HG03135 (cell line): Measurements from ENCODE around the gene PLCD1.
"Not testable (repeated sequence)": the region's sequence is repeated elsewhere in the genome, so short reads cannot be mapped to it uniquely, and the experiment has no call there.

Experiments used
- ATAC-seq: cut with Tn5 transposase; IDR thresholded peaks from one replicate; pipeline ENCODE4 v1.9.1; 2021; ENCODE audit warnings: mild to moderate bottlenecking, moderate library complexity; ENCODE audit not compliant: unreplicated experiment

Gene PLCD1

DNA sequence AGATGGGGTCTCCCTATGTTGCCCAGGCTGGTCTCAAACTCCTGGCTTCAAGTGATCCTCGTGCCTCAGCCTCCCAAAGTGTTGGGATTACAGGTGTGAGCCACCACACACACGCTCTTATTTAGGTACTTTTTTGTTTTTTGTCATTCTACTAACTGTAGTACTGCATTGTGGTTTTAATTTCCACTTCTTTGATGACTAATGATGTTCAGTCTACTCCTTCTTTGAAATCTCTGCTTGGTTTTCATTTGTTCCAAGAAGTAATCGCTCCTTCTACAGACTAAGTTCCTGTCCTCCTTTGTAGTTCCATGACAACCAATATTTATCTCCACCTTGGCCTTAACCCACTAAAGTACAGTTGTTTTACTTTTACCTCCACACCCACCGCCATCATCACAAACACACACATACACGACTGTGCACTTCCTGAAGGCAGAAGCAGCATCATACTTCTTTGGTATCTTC lies 9.0 kb upstream of the PLCD1 start:
- ATAC-seq = no peak

DNA sequence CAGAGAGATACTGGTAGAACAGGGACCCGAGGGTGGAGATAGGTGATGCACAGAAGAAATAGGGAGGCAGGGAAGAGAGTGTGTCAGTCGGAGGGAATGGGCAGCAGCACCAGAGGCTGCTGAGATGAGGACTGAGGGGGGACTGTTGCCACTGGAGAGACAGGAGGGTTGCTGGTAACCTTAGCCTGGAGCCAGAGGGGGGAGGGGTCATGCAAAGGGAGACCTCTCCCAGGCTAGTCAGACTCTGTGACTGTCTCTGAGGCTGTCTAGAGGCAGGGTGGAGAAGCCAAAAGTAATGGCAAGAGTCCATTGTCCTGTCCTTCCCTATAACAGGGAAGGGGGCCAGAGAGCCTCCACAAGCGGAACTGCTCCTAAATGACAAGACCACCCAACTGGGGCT lies 7.5 kb upstream of the PLCD1 start:
- ATAC-seq = no peak

DNA sequence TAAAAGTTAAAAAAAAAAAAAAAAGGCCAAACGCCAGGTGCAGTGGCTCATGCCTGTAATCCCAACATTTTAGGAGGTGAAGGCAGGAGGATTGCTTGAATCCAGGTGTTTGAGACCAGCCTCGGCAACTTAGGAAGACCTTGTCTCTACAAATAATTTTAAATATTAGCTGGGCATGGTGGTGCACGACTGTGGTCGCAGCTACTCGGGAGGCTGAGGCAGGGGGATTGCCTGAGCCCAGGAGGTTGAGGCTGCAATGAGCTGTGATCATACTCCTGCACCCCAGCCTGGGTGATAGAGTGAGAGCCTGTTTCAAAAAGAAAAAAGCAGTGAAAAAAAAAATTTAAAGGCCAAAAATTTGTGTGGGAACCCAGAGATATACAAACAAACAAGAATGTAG lies 6.8 kb upstream of the PLCD1 start:
- ATAC-seq = no peak

DNA sequence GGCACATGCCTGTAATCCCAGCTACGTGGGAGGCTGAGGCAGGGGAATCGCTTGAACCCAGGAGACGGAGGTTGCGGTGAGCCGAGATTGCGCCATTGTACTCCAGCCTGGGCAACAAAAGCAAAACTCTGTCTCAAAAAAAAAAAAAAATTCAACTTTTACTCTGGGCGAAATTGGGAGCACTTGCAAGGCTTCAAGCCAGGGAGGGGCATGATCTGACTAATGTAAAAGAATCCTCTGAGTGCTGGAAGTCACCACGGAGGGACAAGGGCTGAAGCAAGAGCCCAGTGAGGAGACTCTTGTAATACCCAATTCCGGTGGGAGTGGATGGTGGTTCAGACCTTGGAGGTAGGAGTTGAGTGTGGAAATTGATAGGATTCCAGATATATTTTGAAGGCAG lies 4.9 kb upstream of the PLCD1 start:
- not testable (repeated sequence) for ATAC-seq

DNA sequence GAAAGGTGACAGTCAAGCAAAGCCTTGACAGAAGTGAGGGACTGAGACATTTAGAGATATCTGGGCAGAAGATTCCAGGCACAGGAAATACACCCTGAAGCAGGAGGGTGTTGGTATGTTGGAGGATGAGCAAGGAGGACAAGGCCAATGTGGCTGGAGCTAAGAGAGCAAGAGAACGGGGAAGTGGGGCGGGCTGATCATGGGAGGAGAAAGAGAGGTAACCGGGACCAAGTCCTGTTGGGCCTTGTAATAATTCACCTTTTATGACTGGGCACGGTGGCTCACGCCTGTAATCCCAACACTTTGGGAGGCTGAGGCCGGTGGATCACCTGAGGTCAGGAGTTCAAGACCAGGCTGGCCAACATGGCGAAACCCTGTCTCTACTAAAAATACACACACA lies 4.1 kb upstream of the PLCD1 start:
- ATAC-seq = not testable (repeated sequence)

DNA sequence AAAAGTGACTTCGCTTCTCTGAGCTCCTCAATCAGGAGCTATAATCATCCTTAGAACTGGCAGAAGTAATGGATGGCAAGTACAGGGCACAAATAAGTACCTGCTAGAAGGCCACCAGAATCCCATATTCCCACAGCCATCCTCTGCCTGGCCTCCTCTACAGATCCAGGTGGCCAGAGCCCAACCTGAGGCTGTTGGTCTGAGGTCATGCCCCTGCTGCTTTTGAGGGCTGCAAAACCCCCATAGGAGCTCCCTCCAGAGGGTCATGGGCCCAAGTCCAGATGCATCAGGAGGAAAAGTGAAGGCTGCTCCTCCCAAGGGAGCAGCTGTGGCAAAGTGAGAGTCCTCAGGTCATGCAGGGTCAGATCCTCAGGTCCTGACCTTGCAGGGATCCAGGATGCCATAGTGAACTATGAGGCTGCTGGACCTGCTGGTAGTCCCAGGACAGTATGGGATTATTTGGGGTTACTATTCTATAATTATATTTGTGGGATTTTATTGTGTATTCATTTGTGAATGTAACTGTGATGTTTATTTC lies 3.0 kb upstream of the PLCD1 start:
- no peak for ATAC-seq

DNA sequence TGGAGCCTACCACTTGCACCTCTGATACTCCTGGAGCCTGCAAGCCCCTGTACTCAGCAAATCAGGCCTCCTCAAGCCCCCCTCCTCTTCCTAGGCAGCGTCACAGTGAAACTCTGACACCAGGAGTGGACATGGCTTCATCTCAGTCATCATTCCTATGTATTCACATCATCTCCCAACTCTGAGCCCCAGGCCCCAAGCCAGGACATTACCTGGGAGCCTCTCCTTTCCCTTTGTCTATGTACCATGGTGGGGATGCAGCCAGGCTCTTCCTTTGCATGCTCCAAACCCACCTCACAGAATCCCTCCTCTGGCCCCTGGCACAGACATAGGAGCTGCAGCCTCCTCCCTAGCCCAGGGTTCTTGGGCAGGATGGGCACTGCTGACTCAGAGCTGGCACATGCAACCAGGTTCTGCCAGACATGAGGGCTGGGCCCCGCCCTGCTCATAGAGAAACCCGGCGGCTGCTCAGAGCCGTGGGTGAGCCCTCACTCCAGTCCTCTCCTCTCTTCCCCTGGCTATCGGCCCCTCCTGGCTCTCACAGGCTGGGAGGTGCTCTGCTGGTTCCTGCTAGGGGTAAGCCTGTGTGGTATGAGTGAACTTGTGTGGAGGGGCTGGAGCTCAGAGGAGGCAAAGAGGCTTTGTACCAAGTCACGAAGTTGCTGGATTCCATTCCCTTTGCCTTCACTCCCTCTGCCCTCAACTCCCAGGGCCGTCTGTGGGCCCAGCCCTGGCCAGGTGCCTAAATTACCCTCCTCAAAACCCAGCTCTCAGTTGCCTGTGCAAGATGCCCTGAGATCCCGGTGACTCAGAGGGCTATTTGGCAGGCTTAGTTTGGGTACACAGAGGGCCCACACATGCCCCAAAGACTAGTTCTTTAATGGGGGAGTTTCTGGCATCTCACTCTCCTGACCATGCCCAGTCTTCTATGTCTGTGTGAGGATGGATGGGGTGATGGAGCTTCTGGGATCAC lies 1.9 kb upstream of the PLCD1 start:
- ATAC-seq = no peak

DNA sequence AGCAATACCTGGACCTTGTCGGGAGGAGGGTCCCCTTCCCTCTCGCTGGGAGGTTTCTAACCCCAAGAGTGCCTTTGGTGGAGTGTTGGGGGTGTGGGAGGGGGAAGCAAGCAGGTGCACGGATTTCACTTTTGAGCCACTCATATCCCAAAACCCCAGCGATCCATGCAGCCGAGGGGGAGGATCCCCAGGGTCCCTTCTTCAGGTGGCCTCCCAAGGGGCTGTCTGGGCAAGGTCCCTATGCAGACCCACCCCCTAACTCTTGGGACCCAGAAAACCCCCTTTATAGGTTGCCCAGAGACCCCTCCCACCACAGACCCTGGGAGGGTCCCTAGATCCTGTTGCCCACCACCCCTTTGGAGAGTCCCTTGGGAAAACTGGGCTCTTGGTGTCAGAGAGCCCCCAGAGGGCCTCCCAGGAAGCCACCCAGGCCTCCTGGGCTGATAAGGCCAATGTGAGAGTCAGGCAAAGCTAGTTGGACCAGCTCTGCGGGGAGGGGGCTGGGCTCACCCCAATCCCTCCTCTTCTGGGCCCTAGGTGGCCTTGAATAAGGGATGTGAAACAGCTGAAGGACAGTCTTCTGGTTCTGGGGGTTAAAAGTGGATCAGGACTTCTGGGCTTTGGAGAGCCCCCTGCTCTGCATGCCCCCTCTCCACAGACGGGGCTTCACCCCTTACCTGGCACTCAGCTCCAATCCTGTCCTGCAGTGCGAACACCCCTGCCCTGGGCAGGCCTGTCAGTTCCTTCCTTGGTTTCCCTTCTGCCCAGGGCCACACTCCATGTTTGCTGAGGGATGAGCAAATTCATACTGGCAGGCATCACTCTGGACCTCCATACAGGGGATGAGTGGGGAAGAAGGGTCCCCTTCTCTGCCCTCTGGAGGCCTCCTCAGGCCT lies 932 bp upstream of the PLCD1 start:
- no peak for ATAC-seq

DNA sequence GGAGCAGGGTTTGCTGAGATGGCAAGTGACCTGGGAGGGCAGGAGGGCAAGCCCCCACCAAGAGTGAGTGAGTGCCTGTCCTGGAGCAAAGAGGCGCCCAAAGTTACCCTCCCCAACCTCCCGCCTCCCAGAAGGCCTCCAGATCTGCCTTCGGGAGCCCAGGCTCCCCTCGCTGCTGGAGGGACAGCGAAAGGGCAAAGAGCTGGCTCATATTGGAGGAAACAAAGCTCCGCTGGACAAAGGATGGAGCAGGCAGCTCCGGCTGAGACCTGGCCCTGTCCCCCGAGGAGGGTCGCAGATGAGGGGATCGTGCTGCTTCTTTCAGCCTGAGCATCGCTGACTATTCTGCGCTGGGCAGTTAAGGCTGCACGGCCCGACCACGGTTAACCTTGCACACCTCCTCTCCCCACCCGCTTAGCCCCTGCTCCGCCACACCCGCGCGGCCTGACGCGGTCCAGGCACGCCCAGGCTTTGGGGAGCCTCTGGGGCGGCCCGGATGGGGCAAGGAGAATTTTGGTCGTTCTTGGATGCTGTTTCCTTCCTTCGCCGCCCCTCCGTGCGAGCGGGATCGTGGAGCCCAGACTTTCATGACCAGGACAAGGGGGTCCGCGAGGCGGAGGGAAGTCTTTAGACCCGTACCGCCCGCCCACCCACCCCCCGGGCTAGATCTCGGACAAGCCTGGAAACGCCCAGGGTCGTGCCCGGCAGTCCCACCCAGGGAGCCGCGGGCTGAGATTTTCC lies 651 bp downstream of the PLCD1 start:
- no peak for ATAC-seq

DNA sequence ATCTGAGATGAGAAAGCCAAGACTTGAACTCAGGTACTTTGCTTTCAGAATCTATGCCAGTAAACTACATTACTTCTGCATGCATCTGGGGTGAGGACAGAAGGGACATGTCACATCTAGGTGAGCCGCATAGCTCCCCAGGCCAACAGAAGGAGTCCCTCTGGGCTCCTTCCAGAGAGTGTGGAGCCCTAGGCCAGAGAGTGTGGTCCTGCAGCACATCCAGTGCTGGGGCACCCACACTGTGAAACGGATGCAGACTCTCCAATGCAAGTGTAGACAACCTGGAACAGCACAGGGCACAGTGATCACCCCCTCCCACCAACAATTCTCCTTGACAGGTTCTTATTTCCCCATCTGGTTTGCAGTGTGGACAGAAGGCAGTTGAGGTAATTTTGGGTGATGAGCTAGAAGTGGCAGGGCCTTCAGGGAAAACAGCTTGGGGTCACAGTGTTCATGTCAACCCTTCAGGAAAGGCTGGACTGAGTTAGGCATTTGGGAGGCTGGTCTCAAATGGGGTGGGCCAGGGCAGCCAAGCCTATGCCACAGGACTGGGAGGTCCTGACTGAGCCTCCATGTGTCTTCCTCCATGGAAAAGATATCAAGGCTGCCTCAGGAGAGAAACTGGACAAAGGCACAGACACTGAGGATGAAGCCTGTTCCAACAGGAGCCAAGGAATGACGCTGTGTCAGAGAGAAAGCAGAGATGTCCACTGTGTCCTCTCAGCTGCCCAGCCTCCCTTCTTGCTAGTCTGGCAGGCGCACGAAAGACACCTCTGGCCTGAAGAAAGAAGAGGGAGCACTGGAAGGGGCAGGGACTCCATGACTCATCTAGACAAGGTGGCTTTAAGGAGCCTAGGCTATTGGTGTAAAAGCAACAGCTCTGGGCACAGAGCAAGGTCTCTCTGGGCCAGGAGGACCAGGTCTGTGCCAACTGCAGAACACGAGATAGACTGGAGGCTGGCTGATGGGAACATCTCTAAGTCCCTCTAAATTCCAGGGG lies 1.7 kb downstream of the PLCD1 start:
- no peak for ATAC-seq

DNA sequence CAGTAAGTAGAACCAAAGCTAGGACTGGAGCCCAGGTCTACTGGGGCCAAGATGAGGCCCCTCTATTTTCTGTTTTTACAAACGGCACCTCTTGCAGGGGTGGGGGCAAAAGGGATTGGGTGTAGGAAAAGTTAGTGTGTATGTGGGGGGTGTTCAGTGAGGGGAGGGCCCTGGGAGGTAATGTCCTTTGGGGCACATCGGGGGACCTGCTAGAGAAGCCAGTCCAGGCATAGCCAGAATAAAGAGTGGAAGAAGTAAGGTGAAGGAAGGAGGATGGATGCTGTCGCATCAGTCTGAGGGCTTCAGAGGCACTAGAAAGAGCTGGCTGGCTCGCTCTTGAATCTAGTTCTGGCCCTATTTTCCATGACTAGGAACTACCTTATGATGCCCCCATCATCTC lies 2.6 kb downstream of the PLCD1 start:
- no peak for ATAC-seq

DNA sequence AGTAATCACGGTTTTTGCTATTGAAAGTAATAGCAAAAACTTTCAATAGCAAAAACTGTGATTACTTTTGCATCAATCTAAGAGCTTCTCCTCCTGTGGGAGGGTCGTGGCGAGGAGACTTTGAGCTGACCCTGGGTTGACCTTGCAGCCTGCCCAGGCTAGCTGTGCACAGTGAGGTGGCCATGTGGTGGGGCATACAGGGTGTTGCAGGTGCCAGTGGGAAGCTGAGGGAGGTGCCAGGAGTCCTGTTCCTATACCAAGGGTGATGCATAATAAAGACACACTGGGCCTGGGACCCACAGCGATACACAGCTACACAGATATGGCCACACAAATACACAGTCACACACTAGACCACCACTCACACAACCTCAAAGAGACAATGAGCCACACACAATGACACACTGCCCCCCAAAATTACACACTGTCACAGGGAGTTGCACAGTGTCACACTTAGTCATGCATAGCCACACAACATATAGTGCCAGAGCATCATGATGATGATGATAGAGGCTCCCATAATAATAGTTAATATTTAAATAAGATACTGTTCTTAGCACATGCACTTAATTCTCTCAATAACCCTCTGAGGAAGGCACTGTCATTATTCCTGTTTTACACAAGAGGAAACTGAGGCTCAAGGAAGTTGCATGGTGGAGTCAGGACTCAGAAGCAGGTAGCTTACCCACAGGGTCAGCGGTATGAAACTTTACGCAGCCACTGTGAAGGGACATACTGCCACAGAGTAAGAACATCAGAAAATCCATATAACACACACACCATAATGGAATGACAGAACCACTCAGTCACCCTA lies 6.3 kb downstream of the PLCD1 start:
- no peak for ATAC-seq

DNA sequence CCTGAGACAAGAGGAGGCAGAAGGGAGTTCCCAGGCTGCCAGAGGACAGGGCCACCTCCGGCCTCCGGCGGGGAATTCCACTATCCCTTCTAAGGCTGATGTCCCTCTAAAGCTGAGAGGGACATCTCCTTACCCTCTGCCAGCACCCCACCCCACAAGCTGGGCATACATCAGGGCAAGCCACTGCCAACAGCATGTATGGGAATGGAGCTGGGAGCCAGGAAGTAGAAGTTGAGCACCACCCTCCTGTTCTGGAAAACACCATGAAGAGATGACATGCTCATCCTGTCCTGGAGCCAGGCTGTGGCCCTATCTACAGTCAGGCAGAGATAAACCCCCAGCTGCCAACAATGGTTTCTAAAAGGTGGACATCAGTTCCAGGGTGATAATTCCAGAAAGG lies 7.1 kb downstream of the PLCD1 start:
- ATAC-seq = no peak

DNA sequence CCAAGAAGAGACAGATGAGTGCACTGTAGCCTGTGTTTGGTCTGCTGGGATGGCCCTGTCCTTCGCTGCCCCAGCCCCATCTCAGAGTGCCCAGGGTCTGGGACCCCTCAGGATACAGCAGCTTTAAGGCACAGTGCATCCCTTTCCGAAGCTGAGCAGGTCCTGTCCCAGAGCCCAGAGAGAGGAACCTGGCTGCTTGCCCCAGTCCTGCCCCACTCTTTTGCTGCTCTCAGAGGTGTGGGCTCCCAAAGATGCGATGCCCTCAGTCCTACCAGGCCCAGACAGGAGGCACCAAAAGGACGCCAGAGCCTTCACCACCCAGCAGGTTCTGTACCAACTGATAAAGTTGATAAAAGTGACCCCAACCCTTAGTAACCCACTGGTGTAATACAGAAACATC lies 8.2 kb downstream of the PLCD1 start:
- ATAC-seq = no peak

DNA sequence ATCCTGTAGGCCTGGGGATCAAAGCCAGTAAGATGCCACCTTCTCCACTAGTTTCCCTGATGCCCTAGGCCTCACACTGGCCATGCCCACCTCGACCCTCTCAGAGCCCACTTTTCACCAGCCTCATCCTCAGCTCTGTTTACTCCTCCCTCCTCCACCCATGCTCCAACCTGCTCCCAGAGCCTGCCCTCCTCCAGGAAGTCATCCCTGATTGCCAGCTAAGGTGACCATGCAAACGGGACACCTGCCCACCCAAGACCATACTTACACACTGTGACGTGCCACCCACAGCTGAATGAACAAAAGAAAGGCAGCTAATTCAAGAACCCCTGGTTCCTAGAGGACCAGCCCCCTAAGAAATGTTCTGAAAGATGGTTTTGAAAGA lies 9.1 kb downstream of the PLCD1 start:
- no peak for ATAC-seq

DNA sequence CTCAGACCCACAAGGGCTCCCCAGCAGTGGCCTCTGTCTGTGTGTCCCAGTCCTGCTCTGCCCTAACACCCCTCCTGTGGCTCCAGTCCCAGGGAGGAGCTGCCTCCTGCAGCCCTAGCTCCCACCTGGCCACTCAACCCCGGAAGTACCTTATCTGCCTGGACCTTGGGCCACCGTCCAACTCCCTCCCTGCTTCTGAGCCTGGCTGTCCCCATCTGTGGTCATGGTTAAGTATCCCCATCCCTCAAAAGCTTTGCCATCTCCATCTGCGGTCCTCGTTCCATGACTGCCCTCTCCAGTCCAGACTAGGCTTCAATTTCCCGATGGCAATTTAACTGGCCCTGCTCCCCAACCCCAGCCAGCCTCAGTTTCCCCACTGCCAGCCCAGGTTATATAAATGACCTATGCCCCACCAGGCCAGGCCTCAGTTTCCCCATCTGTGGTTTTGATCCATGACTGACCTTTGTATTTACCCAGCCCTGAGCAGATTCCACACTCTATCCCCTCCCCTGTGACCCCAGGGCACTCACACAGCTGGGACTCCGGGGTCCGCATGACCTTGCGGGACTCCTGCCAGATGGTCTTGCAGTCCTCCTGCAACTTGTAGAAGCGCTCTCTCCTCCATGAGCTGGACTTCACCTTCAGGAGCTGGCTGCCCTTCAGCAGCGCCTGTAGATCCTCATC lies 9.6 kb downstream of the PLCD1 start:
- ATAC-seq = no peak

DNA sequence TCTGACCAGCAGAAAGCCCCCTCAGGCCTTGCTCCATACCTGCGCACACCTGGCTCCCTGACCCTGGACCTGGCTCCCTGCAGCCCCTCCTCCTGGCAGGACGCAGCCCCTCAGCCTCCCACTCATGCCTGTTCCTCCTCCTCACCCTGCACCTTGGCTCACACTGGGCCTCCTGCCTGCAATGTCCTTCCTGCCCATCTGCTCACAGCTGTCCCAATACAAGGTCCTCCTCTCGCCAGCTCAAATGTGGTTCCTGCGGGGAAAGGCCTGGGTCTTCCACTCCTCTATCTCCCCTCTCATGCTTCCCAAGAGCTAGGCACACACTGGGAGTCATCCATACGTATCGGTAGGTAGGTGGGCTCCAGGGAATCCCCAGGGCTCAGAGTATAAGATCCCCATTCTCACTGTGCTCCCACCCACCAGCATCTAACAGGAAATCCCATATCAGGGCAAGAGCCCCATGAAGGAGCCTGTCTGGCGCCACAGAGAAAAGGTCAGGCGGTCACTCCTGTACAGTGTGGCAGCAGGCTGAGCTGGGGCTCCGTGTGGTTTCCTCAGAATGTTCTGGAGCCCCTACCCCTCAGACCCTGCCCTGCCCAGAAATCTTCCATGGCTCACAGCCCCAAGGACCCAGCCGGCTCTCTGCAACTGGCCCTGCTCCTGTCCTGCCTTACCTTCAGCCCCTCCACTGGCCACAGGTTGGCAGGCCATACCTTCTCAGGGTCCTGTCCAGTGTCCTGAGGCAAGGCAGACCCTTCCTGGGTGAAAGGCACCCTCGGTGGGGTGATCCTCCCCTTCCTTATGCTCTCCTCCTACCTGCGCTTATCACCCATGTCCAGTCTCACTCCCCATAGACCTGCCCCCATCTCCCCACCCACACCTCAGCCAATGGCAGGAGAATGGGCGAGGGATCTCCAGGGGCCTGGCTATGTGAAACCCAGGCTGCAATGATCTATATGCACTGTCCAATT lies 10.9 kb downstream of the PLCD1 start:
- ATAC-seq = no peak
